Astrocyte of the hippocampus (primary cell): ENCODE data around the gene SMTNL2.
"Not testable (repeated sequence)": the region's sequence is repeated elsewhere in the genome, so short reads cannot be mapped to it uniquely, and the experiment has no call there.

Source experiments
- DNase-seq: peaks from one replicate; pipeline ENCODE4 v3.0.0; 2011; ENCODE audit warnings: low read depth, low spot score

Gene SMTNL2

DNA sequence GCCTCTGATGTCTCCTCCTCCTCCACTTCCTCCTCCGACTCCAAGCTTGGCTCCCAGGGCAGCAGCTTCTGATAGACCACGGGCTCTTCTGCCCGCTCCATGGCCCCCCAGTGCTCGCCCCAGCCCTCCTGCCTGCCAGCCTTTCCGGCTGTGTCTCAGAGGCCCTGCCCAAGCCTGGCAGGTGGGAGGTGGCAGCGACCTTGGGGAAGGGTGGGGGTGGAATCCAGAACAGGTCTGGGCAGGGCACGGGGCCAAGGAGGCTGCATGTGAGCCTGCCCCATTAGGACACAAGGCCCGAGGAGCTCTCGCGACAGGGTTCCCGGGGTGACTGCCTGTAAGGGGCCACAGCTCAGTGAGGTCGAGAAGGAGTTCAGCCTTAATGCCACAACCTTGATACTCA, 23.9 kb upstream of the SMTNL2 start, which contains the start of gene GGT6:
Gene GGT6 (minus strand): TSS at position 157 of the 400 bp plus-strand sequence. CDS start 56 bp downstream, at position 101.
- no peak for DNase-seq

DNA sequence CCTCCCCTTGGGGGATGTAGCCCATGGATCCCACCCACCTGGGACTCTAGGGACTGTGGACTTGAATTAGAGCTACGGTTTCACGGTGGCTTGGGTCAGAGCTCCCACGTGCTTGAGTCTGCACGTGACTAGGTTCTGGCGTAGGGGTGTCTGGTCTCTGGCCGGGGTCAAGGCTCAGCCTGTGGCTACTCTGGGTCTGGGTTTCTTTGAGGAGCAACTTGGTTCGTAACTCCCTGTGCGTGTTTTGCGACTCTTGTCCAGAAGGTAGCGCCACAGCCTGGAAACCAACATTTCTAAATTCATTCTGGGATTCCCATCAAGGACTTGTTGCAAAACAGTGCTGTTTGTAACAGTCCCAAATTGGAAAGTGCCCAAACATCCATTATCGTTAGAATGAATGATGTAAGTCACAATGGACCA, 23.5 kb upstream of the SMTNL2 start:
- DNase-seq, result no peak

DNA sequence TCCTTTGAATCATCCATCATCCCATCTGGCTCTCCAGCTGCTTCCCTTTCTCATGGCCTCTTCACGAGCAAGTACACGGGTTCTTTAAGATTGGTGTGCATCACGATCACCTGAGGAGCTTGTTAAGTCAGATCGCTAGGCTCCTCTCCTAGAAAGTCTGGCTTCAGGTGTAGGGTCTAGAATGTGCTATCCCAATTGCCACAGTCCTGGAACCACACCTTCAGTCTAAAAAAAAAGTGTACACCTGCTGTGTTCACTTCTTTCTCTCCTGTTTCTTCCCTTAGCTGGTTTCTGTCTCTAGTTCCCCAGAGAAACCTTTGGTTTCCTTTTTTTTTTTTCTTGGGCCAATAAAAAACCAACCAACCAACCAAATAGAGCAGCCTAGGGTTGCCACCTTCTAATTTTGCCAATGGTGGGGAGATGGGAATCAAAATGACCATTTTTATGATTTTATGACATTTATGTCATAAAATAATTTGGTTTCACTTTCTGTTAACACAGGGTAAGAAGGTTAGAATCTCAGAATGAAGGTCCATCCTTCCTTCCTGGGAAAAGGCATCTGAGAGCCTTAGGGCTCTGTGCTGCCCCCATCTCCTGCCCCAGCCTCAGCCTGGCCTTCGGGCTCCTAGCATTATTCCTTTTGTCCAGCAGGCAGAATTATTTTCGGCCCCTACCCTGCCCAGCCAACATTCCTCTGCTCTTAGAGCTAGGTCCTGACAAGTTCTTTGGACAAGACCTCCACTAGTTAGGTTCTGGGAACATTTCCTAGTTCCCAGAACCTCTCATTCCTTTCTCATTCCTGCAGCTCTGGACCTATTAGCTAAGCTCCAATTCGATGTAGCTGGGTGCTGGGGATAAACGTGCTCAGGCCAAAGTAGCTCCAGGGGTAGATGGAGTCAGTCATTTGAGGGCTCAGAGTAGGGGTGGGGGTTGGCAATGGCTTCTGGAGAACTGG, 22.0 kb upstream of the SMTNL2 start:
- peak; percentile 28 for DNase-seq

DNA sequence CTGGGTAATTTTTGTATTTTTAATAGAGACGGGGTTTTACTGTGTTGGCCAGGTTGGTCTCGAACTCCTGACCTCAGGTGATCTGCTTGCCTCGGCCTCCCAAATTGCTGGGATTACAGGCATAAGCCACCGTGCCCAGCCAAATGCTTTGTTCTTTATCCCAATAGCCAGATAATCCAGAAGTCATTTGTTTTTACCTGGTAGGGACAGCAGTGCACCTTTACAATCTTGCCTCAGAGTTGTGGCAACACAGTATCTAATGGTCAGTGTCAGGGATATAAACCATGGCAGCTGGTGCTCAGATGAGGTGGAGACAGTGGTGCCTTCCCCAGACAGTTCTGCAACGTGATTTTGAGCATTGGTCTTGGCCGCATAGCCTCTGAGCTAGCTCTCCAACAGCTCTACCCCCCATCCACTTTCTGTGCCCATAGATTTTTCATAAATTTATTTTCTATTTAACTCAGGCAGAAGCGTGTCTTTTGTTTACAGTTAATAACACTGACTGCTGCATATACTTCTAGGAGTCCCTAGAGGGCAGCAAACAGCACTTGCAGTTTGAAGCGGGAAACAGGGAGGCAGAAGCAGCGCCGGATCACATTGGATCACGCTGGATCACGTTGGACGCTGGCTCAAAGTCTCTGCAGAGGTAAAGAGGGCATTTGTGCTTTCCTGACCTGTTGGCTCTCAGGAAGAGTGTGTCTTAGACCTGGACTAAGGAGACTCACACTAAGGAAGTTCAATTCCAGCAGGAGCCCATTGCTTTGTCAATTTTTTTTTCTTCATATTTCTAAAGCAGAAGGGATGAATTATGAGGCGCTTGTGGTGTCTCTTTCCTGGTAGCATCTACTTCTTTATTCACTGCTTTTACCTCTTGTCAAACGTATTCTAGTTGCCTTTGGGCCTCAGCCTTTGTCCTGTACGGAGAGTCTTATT, 18.9 kb upstream of the SMTNL2 start:
- peak; percentile 77 for DNase-seq

DNA sequence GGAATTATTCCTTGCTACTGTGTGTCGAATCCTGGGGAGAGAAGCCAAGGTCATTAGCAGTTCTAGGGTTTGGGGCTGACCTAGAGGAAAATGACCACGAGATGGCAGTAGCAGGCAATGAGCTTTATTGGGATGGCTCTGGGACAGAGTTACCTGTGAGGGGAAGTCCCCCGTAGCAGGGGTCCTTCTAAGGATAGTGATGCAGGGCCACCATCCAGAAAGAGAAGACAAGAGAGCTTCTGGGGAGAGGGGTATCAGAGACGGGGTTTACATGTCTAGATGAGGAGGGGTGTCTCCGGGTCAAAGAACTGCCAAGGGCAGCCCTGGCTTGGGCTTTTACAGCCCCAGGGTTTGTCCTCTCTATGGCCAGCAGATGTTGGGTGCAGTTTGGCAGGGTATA, 17.5 kb upstream of the SMTNL2 start:
- peak; percentile 74 for DNase-seq

DNA sequence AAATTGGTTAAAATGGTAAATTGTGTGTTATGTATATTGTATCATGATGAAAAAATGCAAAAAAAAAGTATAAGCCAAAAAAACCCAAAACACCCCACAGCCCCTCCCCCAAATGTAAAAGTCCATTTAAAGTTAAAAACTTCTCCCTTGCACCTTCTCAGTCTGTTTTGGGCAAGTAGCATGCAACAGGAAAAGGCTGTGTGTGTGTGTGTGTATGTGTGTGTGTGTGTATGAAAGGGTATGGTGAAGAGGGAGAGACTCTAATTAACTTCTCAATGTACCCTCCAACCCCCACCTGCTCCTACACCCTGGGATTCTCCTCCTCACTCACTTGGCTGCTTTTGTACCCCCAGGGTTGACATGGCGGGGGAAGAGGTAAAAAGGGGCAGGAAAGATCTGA, 14.7 kb upstream of the SMTNL2 start:
- no peak for DNase-seq

DNA sequence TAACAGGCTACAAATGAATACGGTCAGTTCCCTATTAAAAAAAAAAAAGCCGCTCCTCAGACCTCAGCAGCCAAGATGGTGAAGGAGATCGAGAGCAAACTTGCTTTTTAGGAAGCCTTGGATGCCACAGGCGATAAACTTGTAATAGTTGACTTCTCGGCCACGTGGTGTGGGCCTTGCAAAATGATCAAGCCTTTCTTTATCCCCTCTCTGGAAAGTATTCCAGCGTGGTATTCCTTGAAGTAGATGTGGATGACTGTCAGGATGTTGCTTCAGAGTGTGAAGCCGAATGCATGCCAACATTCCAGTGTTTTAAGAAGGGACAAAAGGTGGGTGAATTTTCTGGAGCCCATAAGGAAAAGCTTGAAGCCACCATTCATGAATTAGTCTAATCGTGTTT, 12.2 kb upstream of the SMTNL2 start:
- DNase-seq, result no peak

DNA sequence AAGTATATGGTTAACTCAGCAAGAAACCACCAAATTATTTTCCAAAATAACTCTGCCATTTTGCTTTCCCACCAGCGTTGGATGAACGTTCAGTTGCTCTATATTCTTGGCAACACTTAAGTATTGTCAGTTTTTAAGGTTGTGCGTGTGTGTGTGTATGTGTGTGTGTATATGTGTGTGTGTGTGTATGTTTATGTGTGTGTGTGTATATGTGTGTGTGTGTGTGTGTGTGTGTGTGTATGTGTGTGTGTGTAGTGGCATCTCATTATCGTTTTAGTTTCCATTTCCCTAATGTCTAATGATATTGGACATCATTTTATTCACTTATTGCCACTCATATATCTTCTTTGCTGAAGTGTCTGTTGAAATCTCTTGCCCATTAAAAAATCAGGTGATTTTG, 11.2 kb upstream of the SMTNL2 start:
- no peak for DNase-seq

DNA sequence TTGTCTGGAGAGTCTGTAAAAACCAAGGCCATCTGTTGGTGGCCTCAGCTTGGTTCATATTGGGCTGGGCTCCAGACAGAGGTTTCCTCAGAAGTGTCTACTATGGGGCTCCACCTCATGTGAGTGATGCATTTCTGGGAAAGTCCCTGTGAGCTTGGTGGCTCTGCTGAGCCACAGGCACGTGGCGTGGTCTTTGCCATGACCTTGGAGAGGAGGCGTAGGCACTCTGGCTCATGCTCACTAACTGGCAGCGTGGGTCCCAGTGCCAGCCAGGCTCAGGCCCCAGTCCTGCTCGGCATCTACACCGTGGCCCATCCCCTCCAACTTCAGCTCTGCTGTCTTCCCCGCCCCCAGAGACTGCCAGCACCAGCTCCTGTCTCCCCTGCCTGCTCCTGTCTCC, 10.7 kb upstream of the SMTNL2 start:
- DNase-seq, result no peak

DNA sequence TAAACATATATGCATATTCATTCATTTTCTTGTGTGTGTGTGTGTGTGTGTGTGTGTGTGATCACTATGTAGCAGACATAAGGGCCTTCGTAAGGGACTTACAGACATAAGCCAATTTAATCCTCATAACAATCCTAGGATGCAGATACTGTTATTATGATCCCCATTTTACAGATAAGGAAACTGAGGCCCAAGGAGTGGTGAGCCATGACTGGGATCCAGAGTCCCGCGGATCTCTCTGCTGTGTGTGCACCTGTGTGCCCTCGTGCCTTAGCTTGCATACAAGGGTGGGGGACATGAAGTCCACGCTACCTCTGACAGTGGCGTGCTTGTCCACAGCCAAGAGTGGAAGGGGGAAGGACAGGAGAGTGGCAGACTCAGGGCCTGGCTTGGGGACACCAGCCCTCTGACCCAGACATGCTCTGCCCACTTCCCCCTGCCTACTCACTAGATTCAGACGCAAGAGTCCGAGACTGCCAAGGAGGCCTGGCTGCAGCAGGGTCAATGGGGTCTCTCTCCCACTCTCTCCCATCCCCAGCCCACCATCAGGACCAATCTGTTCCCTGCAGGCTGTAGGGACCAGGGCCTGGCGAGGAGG, 9.8 kb upstream of the SMTNL2 start:
- no peak for DNase-seq

DNA sequence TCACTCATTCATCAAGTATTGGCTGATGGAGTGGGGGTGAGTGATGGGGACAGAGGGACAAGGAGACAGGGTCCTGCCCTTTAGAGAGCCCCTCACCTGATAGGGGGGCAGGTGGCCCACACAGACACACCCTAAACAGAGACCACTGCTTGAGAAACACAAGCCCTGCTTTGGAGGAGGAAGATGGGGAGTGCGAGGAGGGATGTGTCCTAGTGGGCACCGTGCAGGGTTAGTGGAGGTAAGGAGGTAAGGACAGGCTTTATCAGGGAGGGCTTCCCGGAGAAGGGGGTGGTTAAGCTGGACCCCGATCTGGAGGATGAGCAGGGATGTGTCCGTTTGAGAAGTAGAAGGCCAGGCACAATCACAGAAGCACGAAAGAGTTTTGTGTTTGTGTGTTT, 8.2 kb upstream of the SMTNL2 start:
- no peak for DNase-seq

DNA sequence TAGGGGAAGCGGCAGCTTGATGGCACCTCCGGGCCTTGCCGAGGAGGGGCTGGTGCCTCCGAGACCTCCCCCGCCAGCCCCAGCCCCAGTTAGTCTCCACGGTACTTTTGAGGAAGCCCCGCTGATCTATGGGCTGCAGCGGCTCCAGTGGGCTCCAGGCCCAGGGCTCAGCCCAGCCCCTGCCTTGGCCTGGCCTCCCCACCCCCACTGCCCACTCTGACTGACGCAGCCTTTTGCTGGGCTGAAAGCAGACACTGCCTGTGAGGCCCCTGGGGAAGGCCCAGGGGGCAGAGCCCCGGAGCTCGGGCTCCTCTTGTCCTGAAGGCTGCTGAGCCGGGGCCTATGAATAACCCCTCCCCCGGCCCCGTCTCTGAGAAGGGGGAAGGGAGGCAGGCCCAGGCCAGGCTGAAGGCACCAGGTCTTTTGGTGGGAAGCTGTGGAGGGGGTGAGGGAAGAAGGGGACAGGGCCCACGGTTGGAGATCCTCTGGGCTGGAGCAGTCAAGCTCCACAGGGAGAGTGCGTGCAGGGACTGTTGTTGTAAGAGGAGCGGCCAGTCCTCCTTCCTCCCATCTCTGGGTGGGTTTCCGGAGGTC, 7.5 kb upstream of the SMTNL2 start:
- no peak for DNase-seq

DNA sequence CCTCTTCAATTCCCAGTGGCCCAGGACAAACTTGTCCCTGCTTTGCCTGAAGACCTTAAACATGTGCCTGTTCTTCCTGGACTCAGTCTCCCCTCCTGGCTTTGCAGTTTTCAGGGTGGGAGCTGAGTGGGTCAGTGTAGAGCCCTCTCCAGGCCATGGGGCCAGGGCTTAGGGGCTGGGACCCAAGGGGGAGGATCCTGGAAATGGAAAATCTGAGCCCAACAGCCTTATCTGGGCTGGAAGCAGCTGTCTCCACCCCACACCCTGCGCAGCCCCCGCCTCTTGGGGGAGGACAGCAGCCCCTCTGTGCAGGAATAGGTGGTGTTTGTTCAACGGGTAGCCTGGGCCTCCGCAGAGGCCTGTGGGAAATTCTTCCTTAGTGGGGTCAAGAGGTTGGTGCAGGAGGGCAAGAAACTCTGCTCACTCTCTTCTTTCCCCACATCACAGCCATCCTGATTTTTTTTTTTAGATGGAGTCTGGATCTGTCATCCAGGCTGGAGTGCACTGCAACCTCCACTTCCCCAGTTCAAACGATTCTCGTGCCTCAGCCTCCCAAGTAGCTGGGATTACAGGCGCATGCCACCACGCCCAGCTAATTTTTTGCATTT, 6.8 kb upstream of the SMTNL2 start:
- DNase-seq, result no peak

DNA sequence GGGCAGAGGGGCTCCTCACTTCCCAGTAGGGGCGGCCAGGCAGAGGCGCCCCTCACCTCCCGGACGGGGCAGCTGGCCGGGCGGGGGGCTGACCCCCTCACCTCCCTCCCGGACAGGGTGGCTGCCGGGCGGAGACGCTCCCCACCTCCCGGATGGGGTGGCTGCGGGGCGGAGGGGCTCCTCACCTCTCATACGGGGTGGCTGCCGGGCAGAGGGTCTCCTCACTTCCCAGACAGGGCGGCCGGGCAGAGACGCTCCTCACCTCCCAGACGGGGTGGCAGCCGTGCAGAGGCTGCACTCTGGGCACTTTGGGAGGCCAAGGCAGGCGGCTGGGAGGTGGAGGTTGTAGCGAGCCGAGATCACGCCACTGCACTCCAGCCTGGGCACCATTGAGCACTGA, 6.0 kb upstream of the SMTNL2 start:
- DNase-seq, result not testable (repeated sequence)

DNA sequence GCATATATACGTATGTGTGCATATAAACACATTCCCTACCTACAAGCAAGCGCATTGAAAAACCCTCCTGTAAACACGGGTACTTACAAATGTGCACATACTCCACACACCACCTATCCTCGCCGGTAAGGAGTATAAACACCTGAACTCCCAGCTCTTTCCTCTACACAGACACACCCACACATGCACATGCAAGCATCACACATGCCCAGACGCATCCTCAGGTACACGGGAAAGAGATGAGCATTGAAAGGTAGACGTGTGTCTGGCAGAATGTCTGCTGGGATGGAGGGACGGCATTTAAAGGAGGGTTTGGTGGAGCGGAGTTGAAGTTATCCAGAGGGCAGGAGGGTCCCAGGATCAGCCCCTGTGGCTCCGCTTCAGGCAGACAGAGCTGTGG, 4.7 kb upstream of the SMTNL2 start:
- no peak for DNase-seq

DNA sequence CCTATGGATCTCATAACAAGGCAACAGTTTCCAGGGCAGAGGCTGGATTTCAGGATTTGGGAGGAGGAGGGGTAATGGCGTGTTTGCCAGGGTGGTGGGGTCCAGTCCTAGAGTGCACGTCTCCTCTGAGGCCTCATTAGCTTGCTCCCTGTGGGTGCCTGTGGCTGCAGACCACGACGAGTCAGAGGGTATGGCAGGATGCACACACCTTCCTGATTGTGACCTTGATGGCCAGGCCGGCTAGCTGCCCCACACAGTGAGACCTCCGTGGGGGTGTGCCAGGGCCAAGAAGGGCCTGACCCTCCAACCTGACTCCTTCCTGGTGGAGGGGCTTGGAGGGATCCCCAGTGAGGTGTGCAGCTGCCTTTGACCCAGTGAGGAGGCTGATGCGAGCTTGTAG, 4.0 kb upstream of the SMTNL2 start:
- no peak for DNase-seq

DNA sequence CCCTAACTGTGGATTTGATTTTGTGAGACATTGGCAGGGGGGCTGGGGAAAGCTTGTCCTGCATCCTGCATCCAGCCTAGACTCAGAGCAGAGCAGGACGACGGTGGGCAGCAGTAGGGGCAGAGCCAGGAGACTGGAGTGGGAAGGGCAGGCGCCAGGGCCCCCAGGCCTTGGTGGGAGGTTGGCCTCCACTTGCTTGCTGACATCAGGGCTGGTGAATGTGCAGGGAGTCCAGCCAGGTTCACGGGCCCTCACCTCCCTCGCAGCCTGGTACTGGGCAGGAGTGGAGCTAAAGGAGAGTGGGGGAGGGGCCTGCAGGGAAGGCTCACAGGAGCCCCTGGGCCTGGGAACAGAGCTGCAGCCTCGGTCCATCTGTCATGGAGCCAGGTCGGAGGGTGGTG, 2.2 kb upstream of the SMTNL2 start:
- DNase-seq, result no peak

DNA sequence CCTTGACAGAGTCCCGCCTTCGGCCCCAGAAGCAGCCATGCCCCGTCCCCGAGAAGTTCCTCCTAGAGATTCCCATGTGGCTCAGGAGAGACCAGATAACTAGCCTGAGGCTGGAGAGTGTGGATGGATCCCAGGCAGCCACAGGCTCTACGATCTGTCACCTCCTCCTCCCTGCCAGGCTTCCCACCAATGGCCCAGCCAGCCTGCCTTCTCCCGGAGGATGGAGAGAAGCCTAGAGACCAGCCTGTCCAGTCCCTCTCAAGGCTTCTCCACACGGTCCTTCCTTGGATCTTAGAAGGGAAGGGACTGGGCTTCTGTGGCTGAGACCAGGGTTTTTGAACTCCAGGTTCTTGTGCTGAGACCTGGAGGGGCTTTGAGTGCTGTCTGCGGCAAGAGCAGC, 1.6 kb upstream of the SMTNL2 start:
- DNase-seq, result no peak

DNA sequence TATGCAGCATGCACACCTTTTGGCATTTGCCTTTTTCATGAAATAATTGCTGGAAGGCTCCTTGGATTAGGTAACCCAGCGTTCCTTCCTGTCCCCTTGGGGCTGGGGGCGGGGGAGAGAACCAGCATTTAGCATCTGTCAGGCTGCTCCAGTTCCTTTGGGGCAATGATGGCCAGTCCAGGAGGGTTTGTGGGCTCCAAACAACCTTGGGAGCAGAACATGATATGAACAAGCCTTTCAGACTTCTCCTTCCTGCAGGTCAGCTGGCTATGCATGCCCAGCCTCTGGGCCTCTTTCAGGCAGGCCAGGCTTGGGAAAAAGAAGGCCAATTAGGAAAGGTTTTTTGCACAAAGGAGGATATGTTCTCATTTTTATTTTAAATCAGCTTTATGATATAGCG, 1.1 kb upstream of the SMTNL2 start:
- no peak for DNase-seq

DNA sequence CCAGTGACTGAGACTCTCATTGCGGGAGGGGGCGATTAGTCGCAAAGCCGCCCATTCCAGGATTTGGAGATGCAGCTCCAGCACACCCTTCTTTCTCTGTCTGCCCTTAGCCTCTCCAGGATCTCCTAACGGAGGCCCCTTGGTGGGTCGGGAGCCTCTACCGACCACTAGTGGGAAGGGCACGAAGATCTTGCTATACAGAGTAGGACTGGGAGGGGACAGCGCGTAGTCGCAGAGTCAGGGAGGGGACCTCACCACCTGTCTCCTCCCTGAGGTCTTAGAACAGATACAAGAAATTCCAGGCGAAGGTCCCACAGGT, 588 bp upstream of the SMTNL2 start:
- peak; percentile 41 for DNase-seq

DNA sequence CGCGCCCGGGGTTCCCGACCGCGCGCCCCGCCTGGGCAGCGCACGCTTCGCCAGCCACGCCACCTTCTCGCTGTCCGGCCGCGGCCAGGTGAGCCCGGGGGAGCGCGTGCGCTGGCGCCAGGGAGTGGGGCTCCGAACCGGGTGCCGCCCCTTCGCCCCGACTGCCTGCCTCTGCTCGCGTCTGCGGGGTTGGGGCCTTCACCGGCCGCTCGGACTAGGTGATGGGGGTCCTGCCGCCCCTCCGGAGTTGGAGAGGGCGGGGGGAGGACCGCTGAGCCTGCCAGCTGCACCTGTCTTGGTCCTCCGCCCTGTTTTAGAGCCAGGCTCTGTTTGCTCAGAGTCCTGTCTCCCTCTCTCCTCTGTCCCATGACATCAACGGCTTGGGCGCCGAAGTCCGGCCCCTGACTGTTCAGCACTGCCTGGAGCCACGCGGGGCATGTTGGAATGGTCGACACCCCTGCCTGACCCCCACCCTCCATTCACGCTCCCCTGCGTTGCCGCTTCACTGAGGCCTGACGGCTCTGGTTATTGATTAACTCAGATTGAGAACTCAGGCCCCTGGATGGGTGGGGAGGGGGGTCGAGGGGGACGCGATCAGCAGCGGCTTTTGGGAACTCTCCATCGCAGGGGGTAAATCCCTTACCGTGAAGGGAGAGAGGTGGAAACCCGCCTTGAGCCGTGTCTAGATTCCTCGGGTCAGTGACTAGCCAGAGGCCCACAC, 748 bp downstream of the SMTNL2 start:
- DNase-seq, result no peak
